ENCODE results near the gene NUAK1. TPM values are rescaled to one million over a fixed set of nuclear protein-coding genes. Genes with fewer than 3 reads are reported as not detected.

The NUAK1 gene
- total RNA-seq, 1 experiment from 2014 or later = 7.4 TPM

- no TSS peak for BruUV-seq (replicated peaks)
- Histone ChIP-seq H3K9ac (ENCODE audit: low read length) (no peak overlapping the region), H3K79me2 (ENCODE audit: insufficient read depth, low read length) (no peaks in the 10 kb centered on the region), H3K9me3 (ENCODE audit: control insufficient read depth in 1 of 2, insufficient read depth in 1 of 2, low read depth in 1 of 2, low read length in 2 of 2) (no peaks in the 10 kb centered on the region), H3K9me2 (ENCODE audit: insufficient read depth) (no peaks in the 10 kb centered on the region), H3K27me3 (ENCODE audit: insufficient read depth, low read length) (peaks cover 25% of the 10 kb centered on the region), H3K4me1 (ENCODE audit: control insufficient read depth in 1 of 2, insufficient read depth in 2 of 2, low read length in 2 of 2) (no peaks in the 10 kb centered on the region), H3K4me3 (replicated peaks in 1 of 2; ENCODE audit: low read depth in 1 of 2, low read length in 2 of 2) (no peak overlapping the region), H3K4me2 (ENCODE audit: low read length) (no peak overlapping the region), H3K36me3 (ENCODE audit: control insufficient read depth in 1 of 2, insufficient read depth in 2 of 2, low read length in 2 of 2) (no peaks in the 10 kb centered on the region), H2AFZ (ENCODE audit: low read depth, low read length, poor library complexity, severe bottlenecking) (no peak overlapping the region), H3K27ac (ENCODE audit: low read depth, low read length) (no peak overlapping the region), H4K20me1 (ENCODE audit: insufficient read depth) (no peaks in the 10 kb centered on the region)
- intact Hi-C loops (cut with micrococcal nuclease) = no loop called here
- TF ChIP-seq MAX (IDR thresholded peaks at IDR 0.05) (no peak), TCF7L2 (IDR thresholded peaks at IDR 0.05; ENCODE audit: borderline replicate concordance, extremely low read depth, insufficient read depth, insufficient read length) (no peak), FOSL1 (IDR thresholded peaks at IDR 0.05; ENCODE audit: low read depth) (no peak), CEBPB (IDR thresholded peaks at IDR 0.05; ENCODE audit: low read depth) (no peak), RAD21 (IDR thresholded peaks at IDR 0.05; ENCODE audit: low read depth) (no peak), ZBTB33 (IDR thresholded peaks at IDR 0.05; ENCODE audit: extremely low read depth, insufficient replicate concordance, low read length) (no peak), SIN3A (IDR thresholded peaks at IDR 0.05; ENCODE audit: low read depth) (no peak), ZNF274 (IDR thresholded peaks at IDR 0.05; ENCODE audit: low read depth, low read length) (no peak), SRF (IDR thresholded peaks at IDR 0.05; ENCODE audit: low read depth) (no peak), SP1 (IDR thresholded peaks at IDR 0.05; ENCODE audit: low read depth) (no peak), POLR2A (IDR thresholded peaks at IDR 0.05; ENCODE audit: borderline replicate concordance, extremely low read depth, insufficient read depth, insufficient read length) (no peak), REST (IDR thresholded peaks at IDR 0.05; ENCODE audit: low read depth) (no peak), CBX3 (IDR thresholded peaks at IDR 0.05; ENCODE audit: low read depth) (no peak), EZH2phosphoT487 (IDR thresholded peaks at IDR 0.05; ENCODE audit: borderline replicate concordance) (no peak)
- ChIA-PET POLR2A (no interaction called here), RAD21 (ENCODE audit: low non-redundant PET in 1 of 2, low total read pairs in 2 of 2, uncharacterized antibody in 2 of 2, unreplicated experiment in 2 of 2) (no interaction called here), CTCF (no interaction called here)
- ATAC-seq (no peak), DNase-seq (ENCODE audit: low read depth, low spot score) (no peak)
Measured at GRCh38 chr12:106048016-106048415, 90.7 kb downstream of the NUAK1 start.

Measured in HCT116 (cell line).